HG02981 (cell line): ENCODE data around the gene NCKAP5L.
A peak's percentile ranks its signal among the peaks of the same experiment; 100 is the strongest.
"Not testable (repeated sequence)": the region's sequence is repeated elsewhere in the genome, so short reads cannot be mapped to it uniquely, and the experiment has no call there.

ENCODE experiments used
- ATAC-seq: cut with Tn5 transposase; IDR thresholded peaks from one replicate; pipeline ENCODE4 v1.9.1; 2021; ENCODE audit warnings: mild to moderate bottlenecking, moderate library complexity; ENCODE audit not compliant: unreplicated experiment

NCKAP5L gene

GRCh38 chr12:49784756-49785409, 43.3 kb downstream of the NCKAP5L start:
- no peak for ATAC-seq

- no peak for ATAC-seq
Measured at GRCh38 chr12:49783917-49784676, 44.1 kb downstream of the NCKAP5L start.

GRCh38 chr12:49780914-49781313, 47.3 kb downstream of the NCKAP5L start:
- not testable (repeated sequence) for ATAC-seq

GRCh38 chr12:49779581-49779980, 48.6 kb downstream of the NCKAP5L start:
- ATAC-seq, result no peak

DNA sequence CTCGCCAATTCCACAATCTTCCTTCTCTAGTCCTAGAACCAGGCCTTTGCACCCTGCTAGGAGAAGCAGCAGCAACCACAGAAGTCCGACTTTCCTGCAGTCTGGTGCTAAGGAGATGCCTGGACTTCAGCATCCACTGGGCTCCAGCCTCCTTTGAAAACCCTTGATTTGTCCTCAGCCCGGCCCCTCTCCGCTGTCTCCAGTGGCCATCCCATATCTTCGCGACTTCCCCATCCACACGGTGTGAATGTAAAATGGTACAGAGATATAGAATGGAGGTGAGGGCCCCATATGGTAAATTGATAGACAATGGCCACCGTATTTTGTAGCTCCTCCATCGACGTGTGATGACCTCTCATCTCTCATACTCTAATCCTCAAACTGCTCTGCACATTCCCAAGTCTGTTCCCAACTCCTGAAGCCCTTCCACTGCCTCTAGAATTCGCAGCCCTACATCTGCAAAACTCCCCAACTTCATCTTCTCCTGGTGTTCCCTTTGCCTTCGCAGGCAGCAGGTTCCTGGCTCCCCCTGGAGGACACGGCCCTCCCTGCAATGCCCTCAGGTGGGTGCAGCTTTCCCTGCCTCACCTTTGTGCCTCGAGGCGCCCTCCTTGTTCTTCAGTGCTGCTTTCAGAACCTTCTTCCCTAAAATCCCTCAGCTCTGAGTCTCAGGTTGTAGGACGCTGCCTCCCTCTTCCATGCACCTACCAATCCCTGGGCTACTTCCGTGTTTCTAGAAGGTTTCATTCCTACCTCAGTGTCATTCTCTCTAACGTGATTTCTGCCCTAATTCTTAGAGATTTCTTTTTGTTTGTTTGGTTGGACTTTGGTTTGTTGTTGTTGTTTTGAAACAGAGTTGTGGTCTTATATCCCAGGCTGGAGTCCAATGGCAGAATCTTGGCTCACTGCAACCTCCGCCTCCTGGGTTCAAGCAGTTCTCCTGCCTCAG, 50.1 kb downstream of the NCKAP5L start:
- ATAC-seq, result no peak

- no peak for ATAC-seq
Measured at GRCh38 chr12:49777341-49777740, 50.9 kb downstream of the NCKAP5L start.

DNA sequence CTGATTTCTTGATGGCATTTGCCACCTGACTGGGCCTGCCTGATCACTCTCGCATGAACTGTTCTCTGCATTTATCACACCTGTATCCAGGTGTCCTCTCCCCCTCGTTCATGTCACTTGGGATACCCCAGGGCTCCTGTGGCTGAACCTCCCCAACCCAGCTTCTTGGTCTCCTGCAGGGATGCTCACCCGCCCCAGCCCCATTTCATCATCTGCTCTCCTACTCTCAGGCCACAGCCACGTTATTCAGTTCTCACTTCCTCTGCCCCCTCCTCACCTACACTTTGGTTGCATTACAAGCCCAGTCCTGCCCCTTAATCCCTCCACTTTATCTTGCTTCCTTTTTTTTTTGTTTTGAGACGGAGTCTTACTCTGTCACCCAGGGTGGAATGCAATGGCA, 51.4 kb downstream of the NCKAP5L start:
- ATAC-seq, result no peak

DNA sequence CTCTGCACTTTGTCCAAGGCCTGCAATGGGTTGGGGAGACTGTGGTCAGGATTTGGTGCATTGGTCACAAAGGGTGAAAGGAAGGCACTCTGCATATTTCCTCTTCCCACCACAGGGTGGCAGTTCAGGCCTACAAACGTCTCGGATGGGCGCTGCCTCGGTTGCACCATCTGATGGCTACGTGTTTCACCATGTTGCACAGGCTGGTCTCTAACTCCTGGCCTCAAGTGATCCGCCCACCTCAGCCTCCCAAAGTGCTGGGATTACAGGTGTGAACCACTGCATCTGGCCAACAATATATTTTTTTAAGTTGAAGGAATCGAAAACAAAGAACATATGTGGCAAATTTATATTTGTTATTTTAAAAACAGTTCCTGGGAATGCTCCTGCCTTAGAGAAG, 51.8 kb downstream of the NCKAP5L start:
- ATAC-seq, result peak; percentile 50

- ATAC-seq, result not testable (repeated sequence)
Measured at GRCh38 chr12:49773102-49773501, 55.1 kb downstream of the NCKAP5L start.

GRCh38 chr12:49767333-49767732, 60.9 kb downstream of the NCKAP5L start:
- no peak for ATAC-seq

DNA sequence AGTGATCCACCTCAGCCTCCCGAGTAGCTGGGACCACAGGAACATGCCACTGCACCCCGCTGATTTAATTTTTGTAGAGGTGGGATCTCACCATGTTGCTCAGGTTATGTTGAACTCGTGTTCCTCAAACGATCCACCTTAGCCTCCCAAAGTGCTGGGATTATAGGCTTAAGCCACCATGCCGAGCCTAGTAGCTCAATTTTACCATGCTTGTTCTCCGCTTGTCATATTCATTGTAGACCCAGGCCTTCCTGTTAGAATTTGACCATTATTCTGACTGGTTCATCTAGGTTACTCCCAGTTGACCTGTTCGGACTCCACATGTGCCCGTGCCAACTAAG, 62.1 kb downstream of the NCKAP5L start:
- no peak for ATAC-seq

GRCh38 chr12:49764126-49764525, 64.1 kb downstream of the NCKAP5L start:
- ATAC-seq, result no peak

DNA sequence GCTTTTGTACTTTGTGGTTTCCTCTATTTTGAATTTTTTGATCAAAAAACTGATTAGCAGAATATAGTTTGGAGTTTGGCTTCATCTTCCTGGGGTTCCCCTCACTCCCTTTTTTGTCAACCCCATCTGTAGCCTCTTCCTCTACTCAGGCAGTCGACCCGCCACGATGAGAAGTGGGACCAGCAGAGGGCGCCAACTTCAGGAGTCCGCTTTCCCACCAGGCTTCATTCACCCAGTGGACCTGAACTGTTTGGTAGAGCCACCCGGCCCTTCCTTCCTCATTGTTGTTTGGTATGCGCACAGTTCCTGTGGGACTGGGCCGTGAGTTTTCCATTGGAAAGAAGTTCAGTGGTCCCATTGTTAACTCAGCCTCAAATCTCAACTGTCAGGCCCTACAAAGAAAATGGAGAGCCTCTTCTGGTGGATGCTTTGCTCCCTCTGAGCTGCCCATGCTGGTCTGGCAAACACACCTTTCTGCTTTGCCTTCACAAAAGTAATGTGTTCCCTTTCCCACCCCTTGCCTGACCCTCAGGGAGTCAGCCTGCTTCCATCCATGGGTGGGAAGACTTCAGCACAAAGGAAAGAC, 65.1 kb downstream of the NCKAP5L start:
- no peak for ATAC-seq

DNA sequence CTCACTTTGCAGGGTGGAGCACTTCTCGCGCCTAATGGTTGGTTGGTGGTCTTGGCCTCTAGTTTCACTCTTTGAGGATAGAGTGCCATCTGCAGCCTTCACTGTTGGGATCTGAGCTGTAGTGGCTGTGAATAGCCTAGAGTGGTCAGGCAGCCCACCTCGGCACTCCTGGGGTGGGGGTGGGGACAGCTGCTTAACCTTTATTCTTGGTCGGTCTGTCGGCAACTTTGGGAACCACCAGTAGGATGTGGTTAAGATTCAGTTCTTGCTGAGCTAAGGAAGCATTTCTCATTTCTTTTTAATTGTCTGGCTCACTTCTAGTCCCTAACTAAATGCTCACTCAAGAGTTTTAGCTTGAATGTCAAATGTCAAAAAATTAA, 65.8 kb downstream of the NCKAP5L start:
- no peak for ATAC-seq

- ATAC-seq, result no peak
Measured at GRCh38 chr12:49761677-49762467, 66.3 kb downstream of the NCKAP5L start.

DNA sequence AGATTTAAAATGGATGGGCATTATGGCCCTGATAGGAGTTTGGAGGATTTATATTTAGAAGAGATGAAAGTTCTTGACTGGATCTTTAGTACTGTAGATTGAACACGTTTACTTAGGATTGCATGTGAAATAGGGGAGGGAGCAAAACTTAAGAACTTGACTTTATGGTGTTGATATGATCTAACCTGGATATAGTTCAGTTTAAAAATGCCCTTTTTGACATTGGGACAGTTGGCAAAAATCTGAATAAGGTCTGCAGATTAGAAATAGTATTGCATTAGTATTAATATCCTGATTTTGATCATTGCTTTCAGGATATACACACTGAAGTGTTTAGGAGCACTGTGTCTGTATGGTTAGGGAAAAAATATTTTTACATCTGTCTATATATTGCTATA, 77.2 kb downstream of the NCKAP5L start:
- no peak for ATAC-seq

GRCh38 chr12:49750027-49750995, 77.9 kb downstream of the NCKAP5L start:
- ATAC-seq, result no peak

GRCh38 chr12:49748800-49749199, 79.4 kb downstream of the NCKAP5L start:
- ATAC-seq, result no peak

GRCh38 chr12:49748306-49748705, 79.9 kb downstream of the NCKAP5L start:
- no peak for ATAC-seq
